ENCODE measurements around the gene RNFT2. TPM values are rescaled to one million over a fixed set of nuclear protein-coding genes. Genes with fewer than 3 reads are reported as not detected.
A peak's percentile ranks its signal among the peaks of the same experiment; 100 is the strongest.

The RNFT2 gene
- polyA plus RNA-seq, 1 donor from 2014 or later: 20.6 TPM

DNA sequence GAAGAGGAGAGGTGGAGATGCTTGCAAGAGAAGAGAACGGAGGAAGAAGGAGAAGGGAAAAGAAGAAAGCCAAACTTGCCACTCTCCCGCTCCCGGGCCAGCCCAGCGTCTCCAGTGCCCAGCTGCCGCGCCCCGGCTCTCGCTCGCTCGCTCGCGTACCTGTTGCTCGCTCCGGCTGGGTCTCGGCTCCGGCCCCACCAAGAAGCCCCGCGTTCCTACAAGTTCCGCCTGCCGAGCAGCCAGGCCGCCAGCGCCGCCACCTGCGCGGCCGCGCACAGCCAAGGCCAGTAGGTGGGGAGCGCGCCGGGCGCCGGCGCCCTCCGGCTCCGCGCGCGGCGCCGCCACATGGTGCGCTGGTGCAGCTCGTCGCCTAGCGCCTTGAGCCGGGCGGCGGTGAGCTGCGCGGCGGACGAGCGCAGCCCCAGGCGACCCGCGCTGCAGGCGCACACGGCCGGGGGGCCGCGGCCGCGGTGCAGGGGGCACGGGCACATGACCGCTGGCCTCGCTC, 142.8 kb downstream of the RNFT2 start:
- Histone ChIP-seq H3K36me3 (ENCODE audit: insufficient read depth, low read length) (no peaks in the 10 kb centered on the region), H3K27ac (ENCODE audit: low read length) (no peak overlapping the region), H3K9ac (ENCODE audit: low read length) (peak overlapping the region; percentile 60), H3K4me3 (ENCODE audit: low read length) (peak overlapping the region; percentile 73), H3K9me2 (ENCODE audit: insufficient read depth, low read length) (no peaks in the 10 kb centered on the region), H3K27me3 (ENCODE audit: insufficient read depth, low read depth, low read length) (peaks cover 81% of the 10 kb centered on the region), H2AFZ (ENCODE audit: low read depth, low read length) (no peak overlapping the region), H4K20me1 (ENCODE audit: insufficient read depth) (no peaks in the 10 kb centered on the region), H3F3A (ENCODE audit: insufficient read depth, low read length, poor library complexity, severe bottlenecking) (no peaks in the 10 kb centered on the region), H3K4me2 (ENCODE audit: low read length) (peak overlapping the region; percentile 19), H3K79me2 (replicated peaks; ENCODE audit: insufficient read depth, low read length) (no peaks in the 10 kb centered on the region), H3K9me3 (ENCODE audit: low read length) (no peaks in the 10 kb centered on the region)
- TF ChIP-seq MXI1 (conservative IDR thresholded peaks at IDR 0.05; ENCODE audit: poor library complexity, severe bottlenecking): peak; percentile 77
- TF ChIP-seq TAF1 (IDR thresholded peaks at IDR 0.05; ENCODE audit: low read depth): no peak
- peak; percentile 6 for TF ChIP-seq POLR2AphosphoS5 (IDR thresholded peaks at IDR 0.05)
- TF ChIP-seq EP300 (conservative IDR thresholded peaks at IDR 0.05; ENCODE audit: poor library complexity, severe bottlenecking): no peak
- peak; percentile 63 for TF ChIP-seq CTCF (IDR thresholded peaks at IDR 0.05; ENCODE audit: poor library complexity, severe bottlenecking)
- TF ChIP-seq RAD21 (conservative IDR thresholded peaks at IDR 0.05): peak; percentile 61
- TF ChIP-seq SMC3 (conservative IDR thresholded peaks at IDR 0.05; ENCODE audit: poor library complexity): peak; percentile 53

- Histone ChIP-seq H2AFZ (ENCODE audit: low read depth, low read length) (no peak within 1 kb of the TSS), H3K9ac (ENCODE audit: low read length) (peak within 1 kb of the TSS; percentile 60)
Observed at GRCh38 chr12:116881325-116881876, 143.3 kb downstream of the RNFT2 start, which contains the start of gene HRK. HRK (minus strand) TSS chr12:116881441; CDS start chr12:116881307, 134 bp downstream.

More at GRCh38 chr12:116881325-116881876, 143.3 kb downstream of the RNFT2 start, which contains the start of gene HRK:
- H4K20me1 ChIP-seq (ENCODE audit: insufficient read depth): no peaks in the 10 kb centered on the region
- peak within 1 kb of the TSS; percentile 69 for H3K4me2 ChIP-seq (ENCODE audit: low read length)
- H3F3A ChIP-seq (ENCODE audit: insufficient read depth, low read length, poor library complexity, severe bottlenecking): no peaks in the 10 kb centered on the region
- H3K27ac ChIP-seq (ENCODE audit: low read length): no peak within 1 kb of the TSS
- H3K4me3 ChIP-seq (ENCODE audit: low read length): peak within 1 kb of the TSS; percentile 73
- peaks cover 81% of the 10 kb centered on the region for H3K27me3 ChIP-seq (ENCODE audit: insufficient read depth, low read depth, low read length)
- H3K9me2 ChIP-seq (ENCODE audit: insufficient read depth, low read length): no peaks in the 10 kb centered on the region
- no peak for TF ChIP-seq POLR2AphosphoS5 (IDR thresholded peaks at IDR 0.05)
- TF ChIP-seq EZH2 (IDR thresholded peaks at IDR 0.05; ENCODE audit: borderline replicate concordance, insufficient read depth, low read length, poor library complexity, severe bottlenecking): no peak
- TF ChIP-seq EP300 (conservative IDR thresholded peaks at IDR 0.05; ENCODE audit: poor library complexity, severe bottlenecking): no peak
- no peak for TF ChIP-seq TAF1 (IDR thresholded peaks at IDR 0.05; ENCODE audit: low read depth)
- no peak for TF ChIP-seq CTCF (IDR thresholded peaks at IDR 0.05; ENCODE audit: poor library complexity, severe bottlenecking)
- TF ChIP-seq MXI1 (conservative IDR thresholded peaks at IDR 0.05; ENCODE audit: poor library complexity, severe bottlenecking): no peak
- TF ChIP-seq RAD21 (conservative IDR thresholded peaks at IDR 0.05): no peak
- TF ChIP-seq SMC3 (conservative IDR thresholded peaks at IDR 0.05; ENCODE audit: poor library complexity): no peak
- TF ChIP-seq REST (IDR thresholded peaks at IDR 0.05; ENCODE audit: borderline replicate concordance): no peak
- no peaks in the 10 kb centered on the region for H3K9me3 ChIP-seq (ENCODE audit: low read length)
- H3K79me2 ChIP-seq (replicated peaks; ENCODE audit: insufficient read depth, low read length): no peaks in the 10 kb centered on the region
- no peaks in the 10 kb centered on the region for H3K36me3 ChIP-seq (ENCODE audit: insufficient read depth, low read length)

Measured in neural cell (in vitro differentiated cells).